Calu3 (cell line): ENCODE data around the gene HDLBP. TPM values are rescaled to one million over a fixed set of nuclear protein-coding genes. Genes with fewer than 3 reads are reported as not detected.

Experiments
- BruUV-seq: library from RNA; stranded (reverse); fragments of 400-500 nt; replicated peaks from 2 replicates; lab custom pipeline; 2021; lab: Mats Ljungman, UMichigan
- CTCF ChIA-PET: fragments of 300-600 bp; sonication (Branson Sonifier 250); formaldehyde crosslinking; loops from one replicate; lab custom pipeline; 2022; ENCODE audit warnings: antibody characterized with exemption; lab: Charles Lee
- DNase-seq: peaks from one replicate; pipeline ENCODE4 v3.0.0; 2022
- H3K27ac Mint-ChIP-seq: one replicate; pipeline ENCODE4 v1.8.0; 2022; ENCODE audit warnings: mixed read lengths; ENCODE audit not compliant: unreplicated experiment
- H3K27me3 Mint-ChIP-seq: one replicate; pipeline ENCODE4 v1.8.0; 2022; ENCODE audit warnings: mixed read lengths; ENCODE audit not compliant: unreplicated experiment
- H3K36me3 Mint-ChIP-seq: one replicate; pipeline ENCODE4 v1.8.0; 2022; ENCODE audit warnings: mild to moderate bottlenecking, moderate library complexity, mixed read lengths; ENCODE audit not compliant: insufficient read depth, unreplicated experiment
- H3K4me1 Mint-ChIP-seq: one replicate; pipeline ENCODE4 v1.8.0; 2022; ENCODE audit warnings: mild to moderate bottlenecking, low read depth, mixed read lengths; ENCODE audit not compliant: unreplicated experiment
- H3K4me3 Mint-ChIP-seq: one replicate; pipeline ENCODE4 v1.8.0; 2022; ENCODE audit warnings: mild to moderate bottlenecking, low read depth, moderate library complexity, mixed read lengths; ENCODE audit not compliant: unreplicated experiment
- H3K9me3 Mint-ChIP-seq: one replicate; pipeline ENCODE4 v1.8.0; 2022; ENCODE audit warnings: low read depth, mixed read lengths; ENCODE audit not compliant: unreplicated experiment
- CTCF ChIP-seq: fragments of 200-600 bp; IDR thresholded peaks from one replicate; pipeline ENCODE4 v1.8.0; 2022; ENCODE audit warnings: antibody characterized with exemption; ENCODE audit not compliant: unreplicated experiment
- intact Hi-C: fragments of 100-400 bp; cut with micrococcal nuclease; formaldehyde crosslinking; loops from one replicate; pipeline ENCODE4 v1.10.0; 2022; ENCODE audit not compliant: unreplicated experiment
- total RNA-seq: library from RNA; stranded (reverse); gene quantifications from 2 replicates; pipeline ENCODE4 v1.2.3, GENCODE V29; 2022

HDLBP gene
- total RNA-seq, 1 experiment from 2014 or later: 493 TPM

DNA sequence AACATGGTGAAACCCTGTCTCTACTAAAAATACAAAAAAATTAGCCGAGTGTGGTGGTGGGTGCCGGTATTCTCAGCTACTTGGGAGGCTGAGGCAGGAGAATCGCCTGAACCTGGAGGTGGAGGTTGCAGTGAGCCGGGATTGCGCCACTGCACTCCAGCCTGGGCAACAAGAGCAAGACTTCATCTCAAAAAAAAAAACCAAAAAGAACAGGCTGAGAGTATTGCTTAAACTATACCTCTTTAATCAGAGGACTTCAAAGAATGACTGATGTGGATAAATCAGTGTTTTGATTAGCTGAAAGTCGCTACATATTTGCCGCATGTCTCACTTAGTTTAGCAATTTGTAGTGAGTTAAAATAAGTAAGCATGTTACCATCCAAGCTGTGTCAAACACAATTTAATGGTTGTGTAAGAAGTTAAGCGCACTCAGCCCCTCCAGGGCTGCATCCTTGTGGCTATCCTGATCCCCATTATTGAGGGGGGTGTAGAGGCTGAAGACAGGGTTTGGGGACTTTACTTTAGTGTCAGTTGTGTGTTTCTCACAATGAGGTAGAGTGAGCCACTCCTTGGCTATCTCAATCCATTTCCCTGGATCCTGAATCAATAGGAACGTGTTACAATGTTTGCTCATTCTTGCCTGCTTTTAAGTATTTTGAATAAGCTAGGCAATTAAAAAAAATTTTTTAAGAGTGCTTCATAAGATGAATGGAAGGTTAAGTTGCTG lies 29.6 kb upstream of the HDLBP start:
- Mint-ChIP-seq H3K27me3 (no peaks in the 10 kb centered on the region), H3K36me3 (peaks cover 75% of the 10 kb centered on the region), H3K4me3 (no peak overlapping the region), H3K27ac (no peak overlapping the region), H3K9me3 (no peaks in the 10 kb centered on the region), H3K4me1 (peaks cover 8% of the 10 kb centered on the region)
- CTCF ChIA-PET: no interaction called here
- no peak for TF ChIP-seq CTCF
- BruUV-seq: no TSS peak
- no peak for DNase-seq
- intact Hi-C loops: no loop called here

DNA sequence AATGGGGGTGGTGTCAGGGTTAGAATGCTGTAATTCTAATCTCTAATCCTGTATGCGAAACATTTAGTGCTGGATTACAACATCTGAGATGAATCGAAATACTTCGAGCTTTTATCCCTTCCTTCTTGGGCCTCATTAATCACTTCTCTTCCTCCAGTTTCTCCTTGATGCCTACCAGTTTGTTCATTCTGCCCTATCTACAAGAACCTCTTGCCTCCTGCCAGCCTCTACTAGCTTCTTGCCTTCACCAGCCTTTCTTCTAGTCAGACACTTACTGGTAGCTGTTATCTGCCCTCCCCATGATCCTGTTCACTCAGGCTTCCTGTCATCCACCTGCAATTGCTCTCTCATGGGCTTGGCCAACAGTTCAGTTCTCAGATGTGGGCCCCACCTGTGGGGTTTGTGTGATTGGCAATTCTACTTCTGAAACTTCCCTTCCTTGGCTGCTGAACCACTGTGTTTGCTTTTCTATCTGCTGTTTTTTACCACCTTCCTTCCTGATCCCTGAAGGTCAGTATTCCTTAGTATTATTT lies 25.2 kb upstream of the HDLBP start:
- no peaks in the 10 kb centered on the region for H3K9me3 Mint-ChIP-seq
- H3K36me3 Mint-ChIP-seq: peaks cover 78% of the 10 kb centered on the region
- no peak overlapping the region for H3K27ac Mint-ChIP-seq
- no TSS peak for BruUV-seq
- no peak overlapping the region for H3K4me3 Mint-ChIP-seq
- TF ChIP-seq CTCF: no peak
- no peaks in the 10 kb centered on the region for H3K27me3 Mint-ChIP-seq
- H3K4me1 Mint-ChIP-seq: no peaks in the 10 kb centered on the region
- intact Hi-C loops: no loop called here
- no peak for DNase-seq
- CTCF ChIA-PET: no interaction called here

- no peak overlapping the region for H3K4me3 Mint-ChIP-seq
- peak overlapping the region; percentile 36 for H3K27ac Mint-ChIP-seq
- H3K36me3 Mint-ChIP-seq: peaks cover 74% of the 10 kb centered on the region
- no TSS peak for BruUV-seq
- no peak for DNase-seq
- TF ChIP-seq CTCF: no peak
- H3K4me1 Mint-ChIP-seq: no peaks in the 10 kb centered on the region
- no peaks in the 10 kb centered on the region for H3K27me3 Mint-ChIP-seq
- intact Hi-C loops: no loop called here
- no peaks in the 10 kb centered on the region for H3K9me3 Mint-ChIP-seq
- CTCF ChIA-PET: no interaction called here
These were observed 24.6 kb upstream of the HDLBP start for GRCh38 chr2:241339839-241340630.

GRCh38 chr2:241334813-241335212 lies 19.3 kb upstream of the HDLBP start:
- no peaks in the 10 kb centered on the region for H3K4me1 Mint-ChIP-seq
- no peak for DNase-seq
- intact Hi-C loops: no loop called here
- H3K27me3 Mint-ChIP-seq: no peaks in the 10 kb centered on the region
- CTCF ChIA-PET: no interaction called here
- H3K36me3 Mint-ChIP-seq: peaks cover 68% of the 10 kb centered on the region
- H3K4me3 Mint-ChIP-seq: no peak overlapping the region
- no peak overlapping the region for H3K27ac Mint-ChIP-seq
- BruUV-seq: no TSS peak
- no peak for TF ChIP-seq CTCF
- no peaks in the 10 kb centered on the region for H3K9me3 Mint-ChIP-seq
